ENCODE data around the gene FRA10AC1. TPM values are rescaled to one million over a fixed set of nuclear protein-coding genes. Genes with fewer than 3 reads are reported as not detected.

The FRA10AC1 gene
- total and polyA plus RNA-seq, 12 donors: 3.3 to 73.4 (median 13.4) TPM

DNA sequence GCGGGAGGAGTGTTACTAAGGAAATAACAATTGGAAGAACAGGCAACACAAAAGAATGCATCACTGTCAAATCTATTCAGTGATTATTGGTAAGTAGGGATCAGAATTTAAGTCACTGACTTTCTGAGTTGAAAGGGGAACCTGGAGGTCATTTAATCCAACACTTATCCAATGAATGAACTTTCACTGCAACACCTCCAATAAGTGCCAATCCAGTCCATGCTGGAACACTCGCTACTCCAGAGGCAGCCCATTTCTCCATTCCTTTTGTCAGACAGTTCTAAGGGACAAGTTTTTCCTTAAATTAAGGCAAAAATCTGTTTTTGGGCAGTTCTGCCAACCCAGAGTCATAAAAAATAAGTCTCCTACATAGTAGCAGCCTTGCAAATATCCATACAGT is 29.5 kb downstream of the FRA10AC1 start:
- Histone ChIP-seq H3K36me3 (replicated peaks in 1 of 2) (peaks cover 0 to 46% of the 10 kb centered on the region in 2 donors), H3K27me3 (no peaks in the 10 kb centered on the region), H3K4me3 (no peak overlapping the region), H3K9me3 (replicated peaks in 1 of 3) (no peaks in the 10 kb centered on the region), H3K27ac (no peak overlapping the region), H3K4me1 (replicated peaks in 1 of 2) (peaks cover 4 to 7% of the 10 kb centered on the region in 2 donors)
- TF ChIP-seq, protein P1, sequence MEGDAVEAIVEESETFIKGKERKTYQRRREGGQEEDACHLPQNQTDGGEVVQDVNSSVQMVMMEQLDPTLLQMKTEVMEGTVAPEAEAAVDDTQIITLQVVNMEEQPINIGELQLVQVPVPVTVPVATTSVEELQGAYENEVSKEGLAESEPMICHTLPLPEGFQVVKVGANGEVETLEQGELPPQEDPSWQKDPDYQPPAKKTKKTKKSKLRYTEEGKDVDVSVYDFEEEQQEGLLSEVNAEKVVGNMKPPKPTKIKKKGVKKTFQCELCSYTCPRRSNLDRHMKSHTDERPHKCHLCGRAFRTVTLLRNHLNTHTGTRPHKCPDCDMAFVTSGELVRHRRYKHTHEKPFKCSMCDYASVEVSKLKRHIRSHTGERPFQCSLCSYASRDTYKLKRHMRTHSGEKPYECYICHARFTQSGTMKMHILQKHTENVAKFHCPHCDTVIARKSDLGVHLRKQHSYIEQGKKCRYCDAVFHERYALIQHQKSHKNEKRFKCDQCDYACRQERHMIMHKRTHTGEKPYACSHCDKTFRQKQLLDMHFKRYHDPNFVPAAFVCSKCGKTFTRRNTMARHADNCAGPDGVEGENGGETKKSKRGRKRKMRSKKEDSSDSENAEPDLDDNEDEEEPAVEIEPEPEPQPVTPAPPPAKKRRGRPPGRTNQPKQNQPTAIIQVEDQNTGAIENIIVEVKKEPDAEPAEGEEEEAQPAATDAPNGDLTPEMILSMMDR (IDR thresholded peaks at IDR 0.05): no peak
- intact Hi-C loops (cut with DNase I): loop anchor here in 1 of 2 donors (10.0 kb wide), 1 partner anchor 118 kb away; no protein-coding TSS in a partner anchor
- WGBS, 4 donors: 80 to 92% (median 91%) methylated on average over 2 of the region's 2 CpGs
- no peak for DNase-seq

DNA sequence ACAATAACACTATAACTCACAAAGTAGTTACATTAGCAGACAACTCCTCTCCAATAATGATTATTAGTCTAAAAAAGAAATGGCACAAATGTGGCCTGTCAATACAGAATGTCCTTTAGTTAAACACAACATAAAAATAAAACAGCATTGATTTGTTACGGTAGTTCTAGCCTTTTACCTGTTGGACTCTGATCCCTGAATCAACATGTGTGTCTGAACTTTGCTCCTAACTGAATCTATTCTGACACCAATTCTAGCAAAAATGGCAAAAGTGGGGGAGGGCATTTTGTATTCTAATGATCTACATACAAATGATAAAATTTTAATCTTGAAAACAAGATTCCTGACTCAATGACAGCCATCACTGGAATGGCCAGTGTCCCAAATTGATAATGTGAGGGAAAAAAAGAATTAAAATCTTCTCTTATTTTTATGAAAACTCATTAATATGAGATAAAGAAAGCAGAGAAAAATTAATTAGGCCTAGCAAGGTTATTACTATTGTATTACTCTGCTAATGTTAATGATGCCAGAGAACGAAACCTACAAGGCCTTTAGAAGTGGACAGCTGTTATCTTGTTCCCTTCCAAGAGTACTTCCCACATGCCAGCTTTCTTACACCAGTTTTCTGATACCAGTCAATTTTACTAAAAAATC is 30.2 kb downstream of the FRA10AC1 start:
- TF ChIP-seq, protein P1 (IDR thresholded peaks at IDR 0.05): no peak
- no peak for TF ChIP-seq POLR2A (IDR thresholded peaks at IDR 0.05)
- WGBS, 4 donors: 64 to 85% (median 79%) methylated on average over 2 of the region's 2 CpGs
- Histone ChIP-seq H3K4me1 (replicated peaks in 1 of 2) (peaks cover 4 to 7% of the 10 kb centered on the region in 2 donors), H3K4me3 (no peak overlapping the region), H3K9me3 (replicated peaks in 1 of 3) (no peaks in the 10 kb centered on the region), H3K27me3 (no peaks in the 10 kb centered on the region), H3K27ac (no peak overlapping the region), H3K36me3 (replicated peaks in 1 of 2) (peaks cover 0 to 48% of the 10 kb centered on the region in 2 donors)
- DNase-seq: no peak
- intact Hi-C loops (cut with DNase I): loop anchor here in 1 of 2 donors (10.0 kb wide), 1 partner anchor 117 kb away; no protein-coding TSS in a partner anchor

GRCh38 chr10:93671042-93671441 is 31.4 kb downstream of the FRA10AC1 start:
- 96 to 97% (median 96%) methylated on average over 2 of the region's 2 CpGs for WGBS, 4 donors
- H3K27me3 ChIP-seq: no peaks in the 10 kb centered on the region
- H3K4me1 ChIP-seq (replicated peaks in 1 of 2): peaks cover 4 to 7% of the 10 kb centered on the region in 2 donors
- no peak overlapping the region for H3K4me3 ChIP-seq
- TF ChIP-seq, protein P1 (IDR thresholded peaks at IDR 0.05): no peak
- no peak for TF ChIP-seq POLR2A (IDR thresholded peaks at IDR 0.05)
- H3K9me3 ChIP-seq (replicated peaks in 1 of 3): no peaks in the 10 kb centered on the region
- intact Hi-C loops (cut with DNase I): loop anchor here in 1 of 2 donors (10.0 kb wide), 1 partner anchor 116 kb away; no protein-coding TSS in a partner anchor
- H3K27ac ChIP-seq: no peak overlapping the region
- DNase-seq: no peak
- H3K36me3 ChIP-seq (replicated peaks in 1 of 2): peaks cover 0 to 52% of the 10 kb centered on the region in 2 donors

DNA sequence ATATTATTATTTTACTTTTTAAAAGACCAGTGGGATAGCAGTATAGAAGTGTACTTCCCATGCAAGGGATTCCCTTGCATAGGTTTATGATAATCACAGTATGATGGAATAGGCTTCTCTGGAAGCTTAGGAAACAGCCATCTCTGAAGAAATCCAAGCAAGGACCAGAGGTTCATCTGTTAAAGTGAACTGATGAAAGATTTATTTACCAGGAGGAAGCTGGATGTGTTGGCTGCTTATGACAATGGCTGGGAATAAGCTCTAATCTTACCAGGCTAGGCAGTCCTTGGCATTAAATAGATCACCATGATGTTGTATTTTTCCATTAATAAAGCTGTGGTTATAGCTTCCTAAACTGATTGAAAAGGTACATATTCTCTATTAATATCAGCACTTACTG is 32.0 kb downstream of the FRA10AC1 start:
- H3K36me3 ChIP-seq (replicated peaks in 1 of 2): peaks cover 0 to 52% of the 10 kb centered on the region in 2 donors
- no peaks in the 10 kb centered on the region for H3K9me3 ChIP-seq (replicated peaks in 1 of 3)
- peaks cover 4 to 7% of the 10 kb centered on the region in 2 donors for H3K4me1 ChIP-seq (replicated peaks in 1 of 2)
- no peak for TF ChIP-seq POLR2A (IDR thresholded peaks at IDR 0.05)
- TF ChIP-seq, protein P1 (IDR thresholded peaks at IDR 0.05): no peak
- no peak overlapping the region for H3K4me3 ChIP-seq
- no peak for DNase-seq
- H3K27ac ChIP-seq: no peak overlapping the region
- intact Hi-C loops (cut with DNase I): loop anchor here in 1 of 2 donors (10.0 kb wide), 1 partner anchor 116 kb away; no protein-coding TSS in a partner anchor
- no peaks in the 10 kb centered on the region for H3K27me3 ChIP-seq
